HCT116 (cell line): ENCODE results near the gene PHF21B. TPM values are rescaled to one million over a fixed set of nuclear protein-coding genes. Genes with fewer than 3 reads are reported as not detected.

ENCODE experiments used
- ATAC-seq: fragments of 200-7000 bp; cut with Tn5 transposase; 2 replicates; pipeline ENCODE4 v1.9.1; 2020; ENCODE audit warnings: mild to moderate bottlenecking, moderate library complexity
- BruUV-seq: library from RNA; stranded (reverse); fragments of 400-500 nt; replicated peaks from 2 replicates; lab custom pipeline; 2021; lab: Mats Ljungman, UMichigan
- CTCF ChIA-PET: fragments of 300-600 bp; sonication (Branson Sonifier 250); formaldehyde crosslinking; loops from one replicate; lab custom pipeline; 2021; ENCODE audit warnings: antibody characterized with exemption; lab: Charles Lee
- POLR2A ChIA-PET: fragments of 300-600, 350-600 bp; sonication (Branson Sonifier 250); formaldehyde crosslinking; loops from one replicate; lab custom pipeline; 2021; ENCODE audit warnings: antibody characterized with exemption; lab: Charles Lee
- RAD21 ChIA-PET, 2 experiments: fragments of 300-600 bp; sonication (Branson Sonifier 250); formaldehyde crosslinking; loops; one replicate each; lab custom pipeline; 2023; ENCODE audit warnings: low total read pairs in 2 of 2; ENCODE audit not compliant: uncharacterized antibody in 2 of 2, unreplicated experiment in 2 of 2, low non-redundant PET in 1 of 2; lab: Charles Lee
- DNase-seq: peaks from one replicate; pipeline ENCODE4 v3.0.0-alpha.2; 2010; ENCODE audit warnings: low read depth, low spot score
- H2AFZ ChIP-seq: fragments of 200-600 bp; shearing (Covaris generic), sonication (generic); 2 replicates; pipeline ENCODE4 v1.6.1; 2017; ENCODE audit warnings: low read depth, mixed run types, mixed read lengths, antibody characterized with exemption, low read length; ENCODE audit not compliant: poor library complexity, severe bottlenecking
- H3K27ac ChIP-seq: 2 replicates; pipeline ENCODE4 v1.5.1; 2012; ENCODE audit warnings: low read depth, low read length
- H3K27me3 ChIP-seq: fragments of 200-600 bp; sonication (generic); 2 replicates; pipeline ENCODE4 v1.6.1; 2016; ENCODE audit warnings: mixed run types, low read length, mixed read lengths; ENCODE audit not compliant: insufficient read depth
- H3K36me3 ChIP-seq, 2 experiments: fragments of 200-500 bp in 1 of 2; fragments of 200-600 bp in 1 of 2; sonication (Bioruptor generic) in 1 of 2; sonication (generic) in 1 of 2; 2 replicates each; pipeline versions ENCODE4 v1.5.1 to v1.6.1; 2014 to 2016; ENCODE audit warnings: low read length in 2 of 2, inconsistent platforms in 1 of 2, mixed read lengths in 1 of 2, mixed run types in 1 of 2; ENCODE audit not compliant: insufficient read depth in 2 of 2, control insufficient read depth in 1 of 2
- H3K4me1 ChIP-seq, 2 experiments: fragments of 200-600 bp in 1 of 2; sonication (generic) in 1 of 2; 2 replicates each; pipeline versions ENCODE4 v1.5.1 to v1.6.1; 2012 to 2017; ENCODE audit warnings: low read length in 2 of 2, inconsistent platforms in 1 of 2, mild to moderate bottlenecking in 1 of 2, mixed read lengths in 1 of 2, mixed run types in 1 of 2, moderate library complexity in 1 of 2; ENCODE audit not compliant: insufficient read depth in 2 of 2, control insufficient read depth in 1 of 2
- H3K4me2 ChIP-seq: fragments of 200-600 bp; sonication (generic); 2 replicates; pipeline ENCODE4 v1.6.1; 2017; ENCODE audit warnings: mixed run types, low read length, mixed read lengths
- H3K4me3 ChIP-seq, 2 experiments: fragments of 200-600 bp in 1 of 2; sonication (generic) in 1 of 2; replicated peaks in 1 of 2; 2 replicates each; pipeline ENCODE4 v1.5.1; 2011 to 2016; ENCODE audit warnings: low read length in 2 of 2, control low read depth in 1 of 2, low read depth in 1 of 2, mild to moderate bottlenecking in 1 of 2, mixed read lengths in 1 of 2, mixed run types in 1 of 2
- H3K79me2 ChIP-seq: fragments of 200-600 bp; sonication (generic); 2 replicates; pipeline ENCODE4 v1.6.1; 2017; ENCODE audit warnings: mild to moderate bottlenecking, mixed run types, low read length, moderate library complexity, mixed read lengths; ENCODE audit not compliant: insufficient read depth
- H3K9ac ChIP-seq: fragments of 200-600 bp; sonication (generic); 2 replicates; pipeline ENCODE4 v1.6.1; 2016; ENCODE audit warnings: low read length, mixed read lengths
- H3K9me2 ChIP-seq: fragments of 200-600 bp; sonication (generic), shearing (Covaris generic); 2 replicates; pipeline ENCODE4 v1.6.1; 2017; ENCODE audit warnings: mixed run types, mild to moderate bottlenecking, moderate library complexity; ENCODE audit not compliant: insufficient read depth
- H3K9me3 ChIP-seq, 2 experiments: fragments of 200-500 bp in 1 of 2; fragments of 200-600 bp in 1 of 2; sonication (Bioruptor generic) in 1 of 2; sonication (generic) in 1 of 2; 2 replicates each; pipeline ENCODE4 v1.6.1; 2014 to 2017; ENCODE audit warnings: low read length in 2 of 2, mixed read lengths in 2 of 2, inconsistent platforms in 1 of 2, low read depth in 1 of 2, mild to moderate bottlenecking in 1 of 2, mixed run types in 1 of 2, moderate library complexity in 1 of 2; ENCODE audit not compliant: control insufficient read depth in 1 of 2, insufficient read depth in 1 of 2
- H4K20me1 ChIP-seq: fragments of 200-600 bp; sonication (generic), shearing (Covaris generic); 2 replicates; pipeline ENCODE4 v1.6.1; 2017; ENCODE audit warnings: mixed run types, mild to moderate bottlenecking, moderate library complexity; ENCODE audit not compliant: insufficient read depth
- CEBPB ChIP-seq: IDR thresholded peaks from 2 replicates; pipeline ENCODE4 v1.6.1; 2012; ENCODE audit warnings: low read depth
- CTCF ChIP-seq, 3 experiments: fragments of 200-600 bp in 1 of 3; sonication (generic) in 1 of 3; IDR thresholded peaks in 2 of 3; conservative IDR thresholded peaks in 1 of 3; 2 replicates each; pipeline ENCODE4 v1.5.1; 2012 to 2017; ENCODE audit warnings: low read depth in 2 of 3, low read length in 2 of 3, antibody characterized with exemption in 1 of 3, borderline replicate concordance in 1 of 3, control low read depth in 1 of 3, mild to moderate bottlenecking in 1 of 3, mixed read lengths in 1 of 3, mixed run types in 1 of 3, moderate library complexity in 1 of 3; ENCODE audit not compliant: insufficient read depth in 1 of 3
- EGR1 ChIP-seq: IDR thresholded peaks from 2 replicates; pipeline ENCODE4 v1.6.1; 2012; ENCODE audit warnings: low read depth
- FOSL1 ChIP-seq: IDR thresholded peaks from 2 replicates; pipeline ENCODE4 v1.6.1; 2012; ENCODE audit warnings: low read depth
- MAX ChIP-seq: IDR thresholded peaks from 2 replicates; pipeline ENCODE4 v1.6.1; 2012
- POLR2A ChIP-seq: IDR thresholded peaks from 2 replicates; pipeline ENCODE4 v1.7.0; 2011; ENCODE audit warnings: borderline replicate concordance; ENCODE audit not compliant: insufficient read depth, insufficient read length; ENCODE audit errors: extremely low read depth
- POLR2AphosphoS5 ChIP-seq: IDR thresholded peaks from 2 replicates; pipeline ENCODE4 v1.6.1; 2011; ENCODE audit warnings: mild to moderate bottlenecking, low read depth, low read length, moderate library complexity
- RAD21 ChIP-seq: IDR thresholded peaks from 2 replicates; pipeline ENCODE4 v1.6.1; 2012; ENCODE audit warnings: low read depth, mild to moderate bottlenecking
- SP1 ChIP-seq: IDR thresholded peaks from 2 replicates; pipeline ENCODE4 v1.6.1; 2012; ENCODE audit warnings: low read depth
- SRF ChIP-seq: IDR thresholded peaks from 2 replicates; pipeline ENCODE4 v1.6.1; 2012; ENCODE audit warnings: low read depth
- TCF7L2 ChIP-seq: IDR thresholded peaks from 2 replicates; pipeline ENCODE4 v1.7.0; 2011; ENCODE audit warnings: borderline replicate concordance, inconsistent platforms; ENCODE audit not compliant: insufficient read depth, insufficient read length; ENCODE audit errors: extremely low read depth
- ZFX ChIP-seq: fragments of 450-650 bp; IDR thresholded peaks from 2 replicates; pipeline ENCODE4 v1.6.1; 2017
- intact Hi-C: fragments of 100-400 bp; cut with micrococcal nuclease; formaldehyde crosslinking; loops from 2 replicates; pipeline ENCODE4 v1.10.0; 2022
- total RNA-seq: library from RNA; stranded (reverse); gene quantifications from one replicate; pipeline ENCODE4 v1.2.1, GENCODE V29; 2021; ENCODE audit not compliant: unreplicated experiment
- TF ChIP-seq, protein P1 (sequence below): IDR thresholded peaks from 2 replicates; pipeline ENCODE4 v1.6.1; 2012

Gene PHF21B
- total RNA-seq, 1 experiment from 2014 or later, result not detected

DNA sequence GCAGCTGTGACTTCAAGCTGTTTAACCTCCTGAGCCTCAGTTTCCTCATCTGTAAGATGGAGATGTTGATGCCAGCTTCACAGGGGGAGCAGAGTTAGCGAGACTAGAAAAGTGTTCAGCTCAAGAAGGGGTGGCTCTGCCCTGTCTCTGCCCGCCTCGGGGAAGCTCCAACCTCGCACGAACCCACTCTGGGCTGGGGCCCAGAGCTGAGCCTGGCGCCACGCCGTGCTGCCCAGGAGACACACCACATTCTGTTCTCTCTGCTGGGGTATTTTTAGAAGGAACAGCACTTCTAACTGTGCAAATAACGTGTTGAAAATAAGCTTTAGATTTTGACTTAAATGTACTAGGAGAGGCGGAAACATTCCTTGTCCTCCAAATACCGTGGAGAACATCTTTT, 74.1 kb downstream of the PHF21B start:
- ChIA-PET RAD21 (no interaction called here), CTCF (no interaction called here), POLR2A (no interaction called here)
- no peak for DNase-seq
- H3K9me2 ChIP-seq, result no peaks in the 10 kb centered on the region
- BruUV-seq, result no TSS peak
- no peaks in the 10 kb centered on the region for H3K9me3 ChIP-seq
- peaks cover 17% of the 10 kb centered on the region; the same call in 1 of the 2 replicates for H3K27me3 ChIP-seq
- H3K79me2 ChIP-seq, result no peaks in the 10 kb centered on the region
- no peak for TF ChIP-seq CEBPB
- TF ChIP-seq FOSL1, result no peak
- TF ChIP-seq ZFX, result no peak
- no peak for TF ChIP-seq RAD21
- TF ChIP-seq POLR2A, result no peak
- no peak for TF ChIP-seq MAX
- TF ChIP-seq EGR1, result no peak
- TF ChIP-seq SP1, result no peak
- no peak for TF ChIP-seq POLR2AphosphoS5
- TF ChIP-seq CTCF (IDR thresholded peaks at IDR 0.05 in 2 of 3, conservative IDR thresholded peaks at IDR 0.05 in 1 of 3; ENCODE audit: borderline replicate concordance in 1 of 3, insufficient read depth in 1 of 3, low read depth in 2 of 3, low read length in 2 of 3), result no peak
- no peak overlapping the region for H3K4me2 ChIP-seq
- intact Hi-C loops, result no loop called here
- H2AFZ ChIP-seq, result no peak overlapping the region
- no peaks in the 10 kb centered on the region for H3K4me1 ChIP-seq
- no peaks in the 10 kb centered on the region for H4K20me1 ChIP-seq
- ATAC-seq, result no peak
- no peaks in the 10 kb centered on the region for H3K36me3 ChIP-seq
- no peak overlapping the region for H3K4me3 ChIP-seq
- no peak overlapping the region for H3K9ac ChIP-seq
- no peak overlapping the region for H3K27ac ChIP-seq

- peaks cover 5% of the 10 kb centered on the region; the same call in 1 of the 2 replicates for H3K27me3 ChIP-seq
- no TSS peak for BruUV-seq
- no peak overlapping the region for H3K27ac ChIP-seq
- H3K9me2 ChIP-seq, result no peaks in the 10 kb centered on the region
- no peaks in the 10 kb centered on the region for H3K9me3 ChIP-seq
- H3K4me1 ChIP-seq, result no peaks in the 10 kb centered on the region
- H3K79me2 ChIP-seq, result no peaks in the 10 kb centered on the region
- POLR2A ChIA-PET, result no interaction called here
- H2AFZ ChIP-seq, result no peak overlapping the region
- CTCF ChIA-PET, result no interaction called here
- H3K4me2 ChIP-seq, result no peak overlapping the region
- intact Hi-C loops, result no loop called here
- ATAC-seq, result 0 out of 2 replicates have a peak, but pooled peaks have one; percentile 25
- no peak overlapping the region for H3K9ac ChIP-seq
- no peaks in the 10 kb centered on the region for H4K20me1 ChIP-seq
- no peak for DNase-seq
- RAD21 ChIA-PET, result no interaction called here
- H3K36me3 ChIP-seq, result no peaks in the 10 kb centered on the region
- H3K4me3 ChIP-seq, result no peak overlapping the region
- no peak for TF ChIP-seq POLR2AphosphoS5
- TF ChIP-seq, protein P1, sequence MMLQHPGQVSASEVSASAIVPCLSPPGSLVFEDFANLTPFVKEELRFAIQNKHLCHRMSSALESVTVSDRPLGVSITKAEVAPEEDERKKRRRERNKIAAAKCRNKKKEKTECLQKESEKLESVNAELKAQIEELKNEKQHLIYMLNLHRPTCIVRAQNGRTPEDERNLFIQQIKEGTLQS, result no peak
- no peak for TF ChIP-seq MAX
- no peak for TF ChIP-seq SRF
- no peak for TF ChIP-seq ZFX
- no peak for TF ChIP-seq CTCF (IDR thresholded peaks at IDR 0.05 in 2 of 3, conservative IDR thresholded peaks at IDR 0.05 in 1 of 3; ENCODE audit: borderline replicate concordance in 1 of 3, insufficient read depth in 1 of 3, low read depth in 2 of 3, low read length in 2 of 3)
- no peak for TF ChIP-seq TCF7L2
- no peak for TF ChIP-seq EGR1
Observed at GRCh38 chr22:44934454-44934735, 75.4 kb downstream of the PHF21B start.
